ENCODE data around the gene PKLR. TPM values are rescaled to one million over a fixed set of nuclear protein-coding genes. Genes with fewer than 3 reads are reported as not detected.

PKLR gene
- total RNA-seq, 1 donor from 2014 or later: 0.54 TPM

- no peaks in the 10 kb centered on the region for H3K9me3 Mint-ChIP-seq
- H3K4me3 ChIP-seq: no peak overlapping the region
Measured at GRCh38 chr1:155279268-155279667, 22.0 kb downstream of the PKLR start.

DNA sequence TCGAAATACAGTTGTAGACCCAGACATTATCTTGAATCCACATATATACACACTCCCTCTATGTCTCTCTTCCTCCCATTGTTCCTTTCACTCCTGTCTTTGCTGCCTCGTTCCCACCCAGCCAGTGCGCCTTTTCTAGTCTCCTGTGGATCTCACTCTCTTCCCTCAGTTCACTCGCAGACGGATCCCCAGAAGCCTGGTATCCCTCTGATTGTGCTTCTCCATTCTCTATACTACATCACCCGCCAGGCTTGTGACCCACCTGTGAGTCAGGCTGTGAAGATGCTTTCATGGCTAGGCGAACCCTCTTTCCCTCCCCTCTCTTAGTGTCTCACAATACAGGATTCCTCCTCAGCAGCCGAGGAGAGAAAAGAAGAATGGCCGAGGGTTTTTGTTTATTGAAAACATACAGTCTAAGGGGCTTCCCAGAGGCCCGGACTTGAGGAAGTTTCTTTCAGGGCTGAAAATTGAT lies 22.5 kb downstream of the PKLR start:
- peak overlapping the region; percentile 98 for H3K4me2 ChIP-seq
- Mint-ChIP-seq H3K4me3 (peak overlapping the region; percentile 76), H3K27ac (peak overlapping the region; percentile 11), H3K4me1 (peaks cover 29% of the 10 kb centered on the region), H3K27me3 (ENCODE audit: insufficient read depth, low read depth) (peaks cover 1% of the 10 kb centered on the region), H3K9me3 (no peaks in the 10 kb centered on the region), H3K36me3 (peaks cover 14% of the 10 kb centered on the region)
- H3K36me3 ChIP-seq: no peaks in the 10 kb centered on the region
- H3K79me2 ChIP-seq (ENCODE audit: low read depth): no peaks in the 10 kb centered on the region
- H3K27me3 ChIP-seq: peaks cover 6% of the 10 kb centered on the region
- peaks cover 23% of the 10 kb centered on the region for H3K4me1 ChIP-seq
- H4K20me1 ChIP-seq (ENCODE audit: low read depth): peaks cover 22% of the 10 kb centered on the region
- H3K9ac ChIP-seq: no peak overlapping the region
- TF ChIP-seq EZH2 (IDR thresholded peaks at IDR 0.05): peak; percentile 6
- TF ChIP-seq CTCF (IDR thresholded peaks at IDR 0.05): no peak
- H3K27ac ChIP-seq: no peak overlapping the region
- peaks cover 33% of the 10 kb centered on the region for H3F3A ChIP-seq (ENCODE audit: low read depth)
- no peaks in the 10 kb centered on the region for H3K9me3 ChIP-seq (ENCODE audit: low read depth)
- peak overlapping the region; percentile 77 for H3K4me3 ChIP-seq
- DNase-seq (ENCODE audit: low spot score): no peak
- H2AFZ ChIP-seq (replicated peaks): no peak overlapping the region

More at GRCh38 chr1:155279268-155279667, 22.0 kb downstream of the PKLR start:
- no peak overlapping the region for H2AFZ ChIP-seq (replicated peaks)
- H3K27ac ChIP-seq: no peak overlapping the region
- TF ChIP-seq EZH2phosphoT487 (IDR thresholded peaks at IDR 0.05) (no peak), CTCF (IDR thresholded peaks at IDR 0.05) (no peak), EZH2 (IDR thresholded peaks at IDR 0.05) (no peak)
- H4K20me1 ChIP-seq (ENCODE audit: low read depth): peaks cover 22% of the 10 kb centered on the region
- H3K27me3 ChIP-seq: peaks cover 6% of the 10 kb centered on the region
- H3K36me3 Mint-ChIP-seq: peaks cover 15% of the 10 kb centered on the region
- H3F3A ChIP-seq (ENCODE audit: low read depth): peaks cover 29% of the 10 kb centered on the region
- H3K4me2 ChIP-seq: peak overlapping the region; percentile 98
- DNase-seq (ENCODE audit: low spot score): no peak
- H3K4me1 ChIP-seq: peaks cover 22% of the 10 kb centered on the region
- H3K79me2 ChIP-seq (ENCODE audit: low read depth): no peaks in the 10 kb centered on the region
- no peaks in the 10 kb centered on the region for H3K9me3 ChIP-seq (ENCODE audit: low read depth)
- peak overlapping the region; percentile 58 for H3K4me3 Mint-ChIP-seq
- peaks cover 25% of the 10 kb centered on the region for H3K4me1 Mint-ChIP-seq
- no peak overlapping the region for H3K9ac ChIP-seq
- no peaks in the 10 kb centered on the region for H3K27me3 Mint-ChIP-seq (ENCODE audit: insufficient read depth, low read depth)
- H3K36me3 ChIP-seq: no peaks in the 10 kb centered on the region
- H3K27ac Mint-ChIP-seq: no peak overlapping the region

DNA sequence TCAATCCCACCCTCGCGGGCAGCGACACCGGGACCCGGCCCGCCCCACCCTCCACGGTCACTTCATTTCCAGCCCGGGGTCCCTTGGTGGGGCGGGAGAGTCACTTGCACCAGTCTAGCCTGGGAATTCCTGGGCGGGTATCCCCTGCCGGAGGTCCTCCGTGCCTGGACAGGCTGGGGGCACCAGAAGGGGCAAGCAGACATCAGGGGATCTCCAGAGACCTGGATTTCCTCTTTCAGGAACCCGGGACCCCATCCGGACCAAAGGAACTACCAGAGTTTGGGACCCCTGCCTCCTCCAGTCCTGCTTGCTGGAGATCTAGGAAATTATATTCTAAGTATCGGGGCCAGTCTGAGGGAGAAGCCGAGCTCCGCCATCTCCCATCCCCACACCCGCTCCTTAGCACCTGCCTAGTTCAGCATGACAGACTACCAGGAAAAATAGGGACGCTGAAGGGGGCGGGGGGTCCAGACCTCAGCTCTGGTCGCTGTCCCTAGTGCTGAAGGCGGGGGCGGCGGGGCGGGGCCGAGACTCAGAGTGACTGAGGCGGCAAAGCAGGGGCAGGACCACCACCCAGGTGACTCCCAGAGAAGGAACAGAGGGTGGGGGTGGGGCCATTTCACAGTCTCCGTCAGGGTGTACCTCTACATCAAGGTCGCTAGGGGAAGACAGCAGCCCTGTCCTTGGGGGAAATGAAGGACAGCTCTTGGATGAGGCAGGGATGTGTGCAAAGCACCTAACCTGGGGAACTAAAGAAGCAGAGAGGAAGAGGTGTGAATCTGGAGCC lies 23.1 kb downstream of the PKLR start:
- Histone ChIP-seq H3K36me3 (no peaks in the 10 kb centered on the region), H3K4me3 (peak overlapping the region; percentile 77), H3K9ac (no peak overlapping the region), H3K4me2 (peak overlapping the region; percentile 98), H2AFZ (replicated peaks) (peak overlapping the region; percentile 81), H3K9me3 (ENCODE audit: low read depth) (no peaks in the 10 kb centered on the region), H3K79me2 (ENCODE audit: low read depth) (peaks cover under 1% of the 10 kb centered on the region), H3K27ac (no peak overlapping the region), H3K4me1 (peaks cover 26% of the 10 kb centered on the region), H4K20me1 (ENCODE audit: low read depth) (peaks cover 22% of the 10 kb centered on the region), H3K27me3 (peaks cover 6% of the 10 kb centered on the region), H3F3A (ENCODE audit: low read depth) (peaks cover 36% of the 10 kb centered on the region)
- H3K4me3 Mint-ChIP-seq: peak overlapping the region; percentile 76
- peaks cover 10% of the 10 kb centered on the region for H3K36me3 Mint-ChIP-seq
- peak; percentile 91 for DNase-seq (ENCODE audit: low spot score)
- H3K4me1 Mint-ChIP-seq: peaks cover 33% of the 10 kb centered on the region
- H3K9me3 Mint-ChIP-seq: no peaks in the 10 kb centered on the region
- TF ChIP-seq EZH2phosphoT487 (IDR thresholded peaks at IDR 0.05): no peak
- peak; percentile 31 for TF ChIP-seq CTCF (IDR thresholded peaks at IDR 0.05)
- H3K27me3 Mint-ChIP-seq (ENCODE audit: insufficient read depth, low read depth): peaks cover 3% of the 10 kb centered on the region
- H3K27ac Mint-ChIP-seq: no peak overlapping the region

Data from neural progenitor cell (in vitro differentiated cells).